CD14-positive monocyte (primary cell): ENCODE data around the gene CDCA4. TPM values are rescaled to one million over a fixed set of nuclear protein-coding genes. Genes with fewer than 3 reads are reported as not detected.

Source experiments
- DNase-seq, 3 donors: peaks; one replicate each; pipeline ENCODE4 v3.0.0-alpha.2; 2011 to 2022
- H2AFZ ChIP-seq: 2 replicates; pipeline ENCODE4 v1.6.0; 2012; ENCODE audit warnings: mild to moderate bottlenecking, low read depth, low read length, inconsistent platforms; ENCODE audit not compliant: insufficient read depth, poor library complexity, severe bottlenecking
- H3K27ac ChIP-seq, 2 donors: 1 replicate in 1 of 2; 2 replicates in 1 of 2; pipeline ENCODE4 v1.5.1; 2012 to 2013; ENCODE audit warnings: low read length in 2 of 2, control low read depth in 1 of 2, inconsistent platforms in 1 of 2, low read depth in 1 of 2, mild to moderate bottlenecking in 1 of 2
- H3K27me3 ChIP-seq, 2 donors: one replicate each; pipeline versions ENCODE4 v1.6.0 to v1.6.1; 2011 to 2013; ENCODE audit warnings: low read length in 2 of 2; ENCODE audit not compliant: control insufficient read depth in 2 of 2, insufficient read depth in 2 of 2
- H3K36me3 ChIP-seq, 2 donors: replicated peaks in 1 of 2; 1 replicate in 1 of 2; 2 replicates in 1 of 2; pipeline versions ENCODE4 v1.5.1 to v1.6.1; 2012 to 2013; ENCODE audit warnings: low read length in 2 of 2, control low read depth in 1 of 2, inconsistent platforms in 1 of 2, mild to moderate bottlenecking in 1 of 2; ENCODE audit not compliant: insufficient read depth in 2 of 2, control insufficient read depth in 1 of 2
- H3K4me1 ChIP-seq, 2 donors: 1 replicate in 1 of 2; 2 replicates in 1 of 2; pipeline versions ENCODE4 v1.5.1 to v1.6.1; 2012 to 2013; ENCODE audit warnings: low read length in 2 of 2, control low read depth in 1 of 2, inconsistent platforms in 1 of 2, mild to moderate bottlenecking in 1 of 2, moderate library complexity in 1 of 2; ENCODE audit not compliant: insufficient read depth in 2 of 2, control insufficient read depth in 1 of 2
- H3K4me2 ChIP-seq: replicated peaks from 2 replicates; pipeline ENCODE3; 2012; ENCODE audit warnings: low read length, moderate library complexity, mild to moderate bottlenecking; ENCODE audit not compliant: poor library complexity, severe bottlenecking; ENCODE audit errors: extremely low read depth
- H3K4me3 ChIP-seq, 3 experiments: fragments of 200-600 bp in 1 of 3; sonication (generic) in 1 of 3; replicated peaks in 1 of 3; 1 replicate in 2 of 3; 2 replicates in 1 of 3; pipeline ENCODE4 v1.5.1; 2011 to 2013; ENCODE audit warnings: low read length in 3 of 3, mild to moderate bottlenecking in 3 of 3, control low read depth in 2 of 3, low read depth in 2 of 3, inconsistent platforms in 1 of 3, moderate library complexity in 1 of 3
- H3K79me2 ChIP-seq: 2 replicates; pipeline ENCODE4 v1.6.0; 2012; ENCODE audit warnings: mild to moderate bottlenecking, control low read depth, inconsistent platforms, low read length, moderate library complexity; ENCODE audit not compliant: insufficient read depth
- H3K9ac ChIP-seq: 2 replicates; pipeline ENCODE4 v1.6.0; 2017; ENCODE audit warnings: low read length, mild to moderate bottlenecking; ENCODE audit not compliant: insufficient read depth, poor library complexity, severe bottlenecking
- H3K9me3 ChIP-seq, 2 donors: replicated peaks in 1 of 2; 1 replicate in 1 of 2; 2 replicates in 1 of 2; pipeline versions ENCODE4 v1.5.1 to v1.6.1; 2012 to 2013; ENCODE audit warnings: low read length in 2 of 2, control low read depth in 1 of 2; ENCODE audit not compliant: control insufficient read depth in 1 of 2, insufficient read depth in 1 of 2
- H4K20me1 ChIP-seq: 2 replicates; pipeline ENCODE4 v1.6.0; 2012; ENCODE audit warnings: mild to moderate bottlenecking, low read length, control low read depth, moderate library complexity; ENCODE audit not compliant: insufficient read depth
- H3K27ac Mint-ChIP-seq, 7 donors: one replicate each; pipeline ENCODE4 v1.8.0; 2020; ENCODE audit warnings: mild to moderate bottlenecking in 7 of 7, mixed read lengths in 7 of 7, moderate library complexity in 6 of 7, inconsistent platforms in 2 of 7
- H3K27me3 Mint-ChIP-seq, 3 donors: one replicate each; pipeline ENCODE4 v1.8.0; 2021 to 2022; ENCODE audit warnings: low read depth in 3 of 3, mild to moderate bottlenecking in 3 of 3, mixed read lengths in 3 of 3, moderate library complexity in 3 of 3, inconsistent platforms in 1 of 3
- H3K36me3 Mint-ChIP-seq, 2 donors: one replicate each; pipeline ENCODE4 v1.8.0; 2020; ENCODE audit warnings: mixed read lengths in 2 of 2, inconsistent platforms in 1 of 2, mild to moderate bottlenecking in 1 of 2
- H3K4me1 Mint-ChIP-seq: one replicate; pipeline ENCODE4 v1.8.0; 2020; ENCODE audit warnings: mild to moderate bottlenecking, mixed read lengths
- H3K4me3 Mint-ChIP-seq, 2 donors: one replicate each; pipeline ENCODE4 v1.8.0; 2020; ENCODE audit warnings: mild to moderate bottlenecking in 2 of 2, mixed read lengths in 2 of 2, moderate library complexity in 1 of 2
- H3K9me3 Mint-ChIP-seq, 7 donors: one replicate each; pipeline ENCODE4 v1.8.0; 2020 to 2022; ENCODE audit warnings: mixed read lengths in 7 of 7, mild to moderate bottlenecking in 6 of 7, moderate library complexity in 6 of 7, inconsistent platforms in 2 of 7
- CTCF ChIP-seq: fragments of 200-600 bp; IDR thresholded peaks from one replicate; pipeline ENCODE4 v1.8.0; 2022; ENCODE audit warnings: antibody characterized with exemption, mild to moderate bottlenecking
- WGBS: methylation state at CpG from one replicate; pipeline ENCODE4 v1.1.5; 2013; ENCODE audit warnings: missing lambda C conversion rate; ENCODE audit not compliant: insufficient coverage; 5-methylcytosine and 5-hydroxymethylcytosine counted together
- intact Hi-C, 2 donors: fragments of 100-400 bp; cut with micrococcal nuclease; formaldehyde crosslinking; loops; one replicate each; pipeline versions ENCODE4 v1.15.0 to v1.15.1; 2023
- polyA plus RNA-seq, 3 donors: library from polyadenylated mRNA; depleted of rRNA in 1 of 3; unstranded in 2 of 3; stranded (reverse) in 1 of 3; fragments of 300-500 nt in 2 of 3; fragments of >200 nt in 1 of 3; fragmentation: Illumina TruSeq in 2 of 3; gene quantifications; 1 replicate in 2 of 3; 2 replicates in 1 of 3; pipeline ENCODE4 v1.2.3, GENCODE V29; 2012 to 2021

Gene CDCA4
- polyA plus RNA-seq, 3 donors: 8.6 to 12.0 (median 11.6) TPM

GRCh38 chr14:105023144-105023543 lies 2.3 kb upstream of the CDCA4 start:
- no peak overlapping the region for H3K4me2 ChIP-seq
- no peak overlapping the region for H3K4me3 ChIP-seq
- no peaks in the 10 kb centered on the region for H3K9me3 ChIP-seq
- H3K27ac ChIP-seq: peak overlapping the region in 1 of 2 donors; percentile 92
- no peaks in the 10 kb centered on the region for H3K36me3 ChIP-seq
- peak overlapping the region; percentile 25 to 98 (median 96) for H3K27ac Mint-ChIP-seq
- H3K27me3 ChIP-seq: no peaks in the 10 kb centered on the region
- intact Hi-C loops: no loop called here
- peaks cover 0 to 9% (median 3%) of the 10 kb centered on the region in 7 donors for H3K9me3 Mint-ChIP-seq
- no CpG with 5 or more reads among the region's 11 CpGs for WGBS
- H3K27me3 Mint-ChIP-seq: peaks cover 0 to 5% (median 0%) of the 10 kb centered on the region in 3 donors
- peaks cover 7% of the 10 kb centered on the region in 2 donors for H3K36me3 Mint-ChIP-seq
- H3K4me1 Mint-ChIP-seq: peaks cover 68% of the 10 kb centered on the region
- H3K4me1 ChIP-seq: peaks cover 66 to 89% of the 10 kb centered on the region in 2 donors
- DNase-seq: no peak
- H4K20me1 ChIP-seq: peaks cover 8% of the 10 kb centered on the region
- no peak overlapping the region for H3K4me3 Mint-ChIP-seq
- no peak overlapping the region for H3K9ac ChIP-seq
- peaks cover 42% of the 10 kb centered on the region for H3K79me2 ChIP-seq
- no peak overlapping the region for H2AFZ ChIP-seq
- TF ChIP-seq CTCF: no peak

- Mint-ChIP-seq H3K4me3 (peak overlapping the region in 1 of 2 donors; percentile 80), H3K27ac (peak overlapping the region in 5 of 7 donors; percentile 92 to 99 (median 97)), H3K4me1 (peaks cover 74% of the 10 kb centered on the region), H3K9me3 (peaks cover 0 to 9% (median 3%) of the 10 kb centered on the region in 7 donors), H3K27me3 (peaks cover 0 to 5% (median 0%) of the 10 kb centered on the region in 3 donors), H3K36me3 (peaks cover 7 to 9% of the 10 kb centered on the region in 2 donors)
- no peak for DNase-seq
- Histone ChIP-seq H3K9me3 (no peaks in the 10 kb centered on the region), H4K20me1 (peaks cover 8% of the 10 kb centered on the region), H3K79me2 (peaks cover 51% of the 10 kb centered on the region), H3K4me3 (peak overlapping the region in 1 of 3 experiments; percentile 75), H3K27ac (peak overlapping the region; percentile 92 to 95), H3K4me2 (peak overlapping the region; percentile 71), H3K27me3 (no peaks in the 10 kb centered on the region), H3K9ac (no peak overlapping the region), H3K4me1 (peaks cover 63 to 84% of the 10 kb centered on the region in 2 donors), H2AFZ (no peak overlapping the region), H3K36me3 (no peaks in the 10 kb centered on the region)
- TF ChIP-seq CTCF: no peak
- WGBS: no CpG with 5 or more reads among the region's 2 CpGs
- intact Hi-C loops: no loop called here
Measured at GRCh38 chr14:105022276-105022670, 1.4 kb upstream of the CDCA4 start.
